ENCODE data around the gene RNF213.
"Not testable (repeated sequence)": the region's sequence is repeated elsewhere in the genome, so short reads cannot be mapped to it uniquely, and the experiment has no call there.

- TF ChIP-seq CTCF (IDR thresholded peaks at IDR 0.05; ENCODE audit: low read depth, low read length); EZH2phosphoT487 (IDR thresholded peaks at IDR 0.05; ENCODE audit: low read depth): not testable (repeated sequence)
Measured at GRCh38 chr17:80401086-80401485, 140.4 kb downstream of the RNF213 start.

Data from OCI-LY3 (cell line).